ENCODE measurements around the gene ARSB. TPM values are rescaled to one million over a fixed set of nuclear protein-coding genes. Genes with fewer than 3 reads are reported as not detected.

ARSB gene
- total RNA-seq: 26.6 and 28.0 TPM in 2 replicates
- long read RNA-seq, partial matches to known transcripts: 11 of 13 reads
- long read RNA-seq, other reads (novel, unspliced or antisense): 2 of 13 reads

DNA sequence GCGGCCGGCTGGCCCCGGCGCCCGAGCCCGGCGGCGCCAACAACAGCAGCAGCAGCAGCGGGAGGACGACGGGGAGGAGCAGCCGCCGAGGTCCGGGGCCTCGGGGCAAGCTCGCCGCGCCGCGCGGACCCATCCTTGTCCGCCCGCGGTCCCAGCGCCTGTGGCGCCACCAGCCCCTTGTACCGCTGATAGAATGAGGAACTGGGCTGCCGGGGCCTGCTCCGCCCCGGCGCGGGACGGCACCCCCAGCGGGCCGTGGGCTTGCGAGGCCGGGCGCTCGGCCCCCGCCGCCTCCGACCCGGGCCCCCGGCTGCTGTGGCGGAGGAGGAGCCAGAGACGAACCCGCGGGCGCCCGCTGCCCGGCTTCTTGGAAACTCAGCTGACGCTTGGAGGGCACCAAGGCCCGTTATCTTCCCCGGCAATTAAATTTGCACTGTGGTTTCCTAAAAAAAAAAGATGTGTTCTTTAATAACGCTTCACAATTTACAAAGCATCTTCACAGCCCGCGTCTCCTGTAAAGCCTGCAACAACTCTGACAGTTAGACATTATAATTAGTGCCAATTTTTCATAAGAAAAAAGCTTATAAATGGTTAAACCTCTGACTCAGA is at the start of gene ARSB:
ARSB (minus strand) TSS at position 195 of the 609 bp plus-strand sequence; CDS start at position 133, 62 bp downstream.
- Mint-ChIP-seq H3K27me3 (ENCODE audit: low read depth) (no peaks in the 10 kb centered on the region), H3K4me3 (peak within 1 kb of the TSS; percentile 95), H3K36me3 (ENCODE audit: low read depth) (no peaks in the 10 kb centered on the region), H3K4me1 (peaks cover 23% of the 10 kb centered on the region), H3K9me3 (no peaks in the 10 kb centered on the region), H3K27ac (ENCODE audit: unreplicated experiment) (peak within 1 kb of the TSS; percentile 86)
- TF ChIP-seq, protein P1, sequence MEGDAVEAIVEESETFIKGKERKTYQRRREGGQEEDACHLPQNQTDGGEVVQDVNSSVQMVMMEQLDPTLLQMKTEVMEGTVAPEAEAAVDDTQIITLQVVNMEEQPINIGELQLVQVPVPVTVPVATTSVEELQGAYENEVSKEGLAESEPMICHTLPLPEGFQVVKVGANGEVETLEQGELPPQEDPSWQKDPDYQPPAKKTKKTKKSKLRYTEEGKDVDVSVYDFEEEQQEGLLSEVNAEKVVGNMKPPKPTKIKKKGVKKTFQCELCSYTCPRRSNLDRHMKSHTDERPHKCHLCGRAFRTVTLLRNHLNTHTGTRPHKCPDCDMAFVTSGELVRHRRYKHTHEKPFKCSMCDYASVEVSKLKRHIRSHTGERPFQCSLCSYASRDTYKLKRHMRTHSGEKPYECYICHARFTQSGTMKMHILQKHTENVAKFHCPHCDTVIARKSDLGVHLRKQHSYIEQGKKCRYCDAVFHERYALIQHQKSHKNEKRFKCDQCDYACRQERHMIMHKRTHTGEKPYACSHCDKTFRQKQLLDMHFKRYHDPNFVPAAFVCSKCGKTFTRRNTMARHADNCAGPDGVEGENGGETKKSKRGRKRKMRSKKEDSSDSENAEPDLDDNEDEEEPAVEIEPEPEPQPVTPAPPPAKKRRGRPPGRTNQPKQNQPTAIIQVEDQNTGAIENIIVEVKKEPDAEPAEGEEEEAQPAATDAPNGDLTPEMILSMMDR (conservative IDR thresholded peaks at IDR 0.05): no peak
- DNase-seq (ENCODE audit: low read depth, low spot score): peak; percentile 46

DNA sequence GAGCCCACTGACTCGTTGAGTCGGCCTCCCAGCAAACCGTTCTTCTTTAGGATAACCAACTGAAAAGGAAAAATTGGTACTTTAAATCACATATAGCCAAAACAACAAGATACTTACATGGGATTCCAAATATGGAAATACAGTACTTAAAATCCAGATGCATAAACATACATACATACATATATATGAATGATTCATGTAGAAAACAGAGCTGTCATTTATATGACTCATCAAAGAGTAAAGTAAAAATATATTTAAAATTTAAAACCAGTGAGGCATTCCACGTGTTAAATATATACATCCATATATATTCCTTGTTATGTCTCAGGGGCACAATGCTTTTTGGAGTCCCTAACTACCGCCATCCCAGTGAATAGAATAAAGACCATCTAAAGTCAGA is 47.7 kb upstream of the ARSB start:
- Mint-ChIP-seq H3K9me3 (peaks cover 2% of the 10 kb centered on the region), H3K36me3 (ENCODE audit: low read depth) (no peaks in the 10 kb centered on the region), H3K4me3 (no peak overlapping the region), H3K27ac (ENCODE audit: unreplicated experiment) (no peak overlapping the region), H3K27me3 (ENCODE audit: low read depth) (no peaks in the 10 kb centered on the region), H3K4me1 (no peaks in the 10 kb centered on the region)
- no peak for DNase-seq (ENCODE audit: low read depth, low spot score)
- TF ChIP-seq, protein P1 (conservative IDR thresholded peaks at IDR 0.05): no peak

DNA sequence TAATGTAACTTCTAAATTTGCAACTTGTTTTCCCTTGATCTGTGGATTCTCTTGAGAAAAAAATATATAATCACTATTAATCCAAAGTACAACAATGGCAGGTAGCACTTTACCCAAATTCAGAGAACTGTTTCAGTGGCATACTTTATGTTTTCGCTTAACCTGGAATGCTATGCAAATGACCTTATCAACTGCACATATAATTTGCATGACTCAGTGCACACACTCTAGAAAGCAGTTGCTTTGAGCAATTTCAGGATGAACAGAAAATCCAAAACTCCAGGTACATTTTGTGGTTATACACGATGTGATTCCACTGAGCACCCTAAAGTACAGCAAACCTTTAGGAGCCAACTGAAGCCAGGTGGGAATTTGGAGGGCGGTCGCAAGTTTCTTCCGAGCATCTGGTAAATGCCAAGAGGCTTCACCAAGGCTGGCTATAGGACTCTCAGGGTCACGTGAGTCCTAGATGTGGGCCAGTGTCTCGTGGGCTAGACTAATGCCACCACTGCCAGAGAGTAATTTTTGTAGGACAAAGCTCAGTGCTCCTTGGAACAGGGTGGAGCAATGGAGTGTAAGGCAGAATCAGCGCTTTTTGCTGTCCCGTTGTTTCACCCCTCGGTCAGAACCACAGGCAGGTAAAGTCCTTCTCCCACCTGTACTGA is 47.1 kb upstream of the ARSB start:
- no peaks in the 10 kb centered on the region for H3K27me3 Mint-ChIP-seq (ENCODE audit: low read depth)
- no peaks in the 10 kb centered on the region for H3K4me1 Mint-ChIP-seq
- H3K36me3 Mint-ChIP-seq (ENCODE audit: low read depth): no peaks in the 10 kb centered on the region
- no peak overlapping the region for H3K27ac Mint-ChIP-seq (ENCODE audit: unreplicated experiment)
- no peak for DNase-seq (ENCODE audit: low read depth, low spot score)
- TF ChIP-seq, protein P1 (conservative IDR thresholded peaks at IDR 0.05): no peak
- peaks cover 2% of the 10 kb centered on the region for H3K9me3 Mint-ChIP-seq
- H3K4me3 Mint-ChIP-seq: no peak overlapping the region

DNA sequence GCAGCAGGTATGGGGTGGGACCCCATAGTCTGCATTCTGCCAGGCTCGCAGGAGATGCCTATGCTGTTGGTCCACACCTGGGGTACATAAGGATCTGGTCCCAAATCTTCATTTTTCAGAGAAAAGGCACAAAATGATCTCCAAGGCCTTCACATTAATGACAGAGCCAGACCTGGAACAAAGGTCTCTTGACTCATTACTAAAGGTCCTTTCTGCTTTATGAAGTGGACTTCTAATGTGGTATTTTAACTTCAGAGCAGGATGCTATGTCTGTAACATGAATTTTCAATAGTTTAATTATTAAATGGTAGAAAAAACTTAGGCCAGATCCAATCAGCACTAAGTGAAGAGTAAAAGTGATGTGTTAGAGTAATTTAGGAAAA is 46.4 kb upstream of the ARSB start:
- H3K4me1 Mint-ChIP-seq: no peaks in the 10 kb centered on the region
- TF ChIP-seq, protein P1 (conservative IDR thresholded peaks at IDR 0.05): no peak
- H3K36me3 Mint-ChIP-seq (ENCODE audit: low read depth): no peaks in the 10 kb centered on the region
- no peak overlapping the region for H3K4me3 Mint-ChIP-seq
- no peak for DNase-seq (ENCODE audit: low read depth, low spot score)
- peaks cover under 1% of the 10 kb centered on the region for H3K27me3 Mint-ChIP-seq (ENCODE audit: low read depth)
- H3K9me3 Mint-ChIP-seq: peaks cover 2% of the 10 kb centered on the region
- H3K27ac Mint-ChIP-seq (ENCODE audit: unreplicated experiment): no peak overlapping the region

DNA sequence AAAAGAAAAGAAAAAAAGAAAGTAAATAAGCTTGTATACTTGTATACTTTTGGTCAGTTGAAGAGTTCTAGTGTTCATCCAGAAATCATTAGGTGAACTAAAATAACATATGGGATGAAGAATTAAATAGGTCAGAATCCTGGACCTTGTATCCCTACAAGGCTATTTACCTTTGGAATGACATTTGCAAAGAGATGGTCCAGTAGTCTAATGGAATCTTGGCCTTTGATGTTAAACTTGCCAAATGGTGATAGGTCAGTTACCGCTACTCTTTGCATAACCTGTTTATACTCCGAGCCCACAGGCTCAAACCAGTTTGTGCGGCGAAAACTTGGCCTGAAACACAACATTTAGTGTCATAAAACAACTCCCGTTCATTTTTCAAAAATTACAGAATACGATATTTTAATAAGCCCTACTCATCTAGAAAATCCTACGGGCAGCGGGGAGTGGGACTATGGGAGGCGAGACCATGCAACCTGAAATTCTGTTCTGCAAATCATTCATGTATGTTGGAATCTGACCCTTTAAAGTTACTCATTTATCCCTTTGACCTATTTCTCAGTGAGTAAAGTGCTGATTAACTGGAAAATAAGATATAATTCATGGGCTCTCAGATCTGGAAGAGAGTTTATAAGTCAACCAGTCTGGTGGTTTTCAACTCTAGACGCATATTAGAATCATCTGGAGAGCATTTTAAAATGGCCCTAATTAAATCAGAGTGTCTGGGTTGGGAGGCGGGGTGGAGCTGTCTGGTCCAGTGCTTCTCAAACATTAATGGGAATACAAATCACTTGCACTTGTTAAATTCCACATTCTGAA is 45.8 kb upstream of the ARSB start:
- H3K36me3 Mint-ChIP-seq (ENCODE audit: low read depth): no peaks in the 10 kb centered on the region
- TF ChIP-seq, protein P1 (conservative IDR thresholded peaks at IDR 0.05): no peak
- H3K4me1 Mint-ChIP-seq: no peaks in the 10 kb centered on the region
- H3K27ac Mint-ChIP-seq (ENCODE audit: unreplicated experiment): no peak overlapping the region
- peaks cover 3% of the 10 kb centered on the region for H3K27me3 Mint-ChIP-seq (ENCODE audit: low read depth)
- H3K9me3 Mint-ChIP-seq: peaks cover 2% of the 10 kb centered on the region
- H3K4me3 Mint-ChIP-seq: no peak overlapping the region
- DNase-seq (ENCODE audit: low read depth, low spot score): no peak

All from neural crest cell (in vitro differentiated cells).